Suprapubic skin (tissue), 4 donors: ENCODE results near the gene RBFA. TPM values are rescaled to one million over a fixed set of nuclear protein-coding genes. Genes with fewer than 3 reads are reported as not detected.
"Not testable (repeated sequence)": the region's sequence is repeated elsewhere in the genome, so short reads cannot be mapped to it uniquely, and the experiment has no call there.

ENCODE experiments used
- DNase-seq, 2 donors: peaks; one replicate each; pipeline ENCODE4 v3.0.0-alpha.2; 2019; ENCODE audit warnings: low spot score in 2 of 2
- H3K27ac ChIP-seq: fragments of 200-600 bp; sonication (generic); one replicate; pipeline ENCODE4 v1.5.1; 2019
- H3K27me3 ChIP-seq: fragments of 200-600 bp; sonication (generic); one replicate; pipeline ENCODE4 v1.5.1; 2019
- H3K36me3 ChIP-seq: fragments of 200-600 bp; sonication (generic); one replicate; pipeline ENCODE4 v1.5.1; 2019
- H3K4me1 ChIP-seq: fragments of 200-600 bp; sonication (generic); one replicate; pipeline ENCODE4 v1.5.1; 2019
- H3K4me3 ChIP-seq: fragments of 200-600 bp; sonication (generic); one replicate; pipeline ENCODE4 v1.5.1; 2019; ENCODE audit warnings: mild to moderate bottlenecking
- H3K9me3 ChIP-seq: fragments of 200-600 bp; sonication (generic); one replicate; pipeline ENCODE4 v1.5.1; 2019
- EP300 ChIP-seq: sonication (generic); formaldehyde crosslinking; IDR thresholded peaks from one replicate; pipeline ENCODE4 v1.6.1; 2017; ENCODE audit warnings: antibody characterized with exemption
- POLR2A ChIP-seq, 2 donors: fragments of 450-650 bp; IDR thresholded peaks; one replicate each; pipeline ENCODE4 v1.6.1; 2017; ENCODE audit warnings: antibody characterized with exemption in 2 of 2, mild to moderate bottlenecking in 2 of 2, moderate library complexity in 2 of 2
- POLR2AphosphoS5 ChIP-seq, 3 donors: sonication (generic); formaldehyde crosslinking; IDR thresholded peaks; one replicate each; pipeline ENCODE4 v1.6.1; 2017; ENCODE audit warnings: antibody characterized with exemption in 3 of 3
- WGBS: methylation state at CpG from one replicate; pipeline ENCODE4 v1.1.5; 2018; 5-methylcytosine and 5-hydroxymethylcytosine counted together
- total RNA-seq, 4 donors: library from RNA; depleted of rRNA; stranded (reverse); fragments of >200 nt; gene quantifications; one replicate each; pipeline ENCODE4 v1.1.0, GENCODE V29; 2016
- TF ChIP-seq, protein P1 (sequence below), 2 donors: fragments of 200-600 bp in 1 of 2; fragments of 450-650 bp in 1 of 2; sonication (generic) in 1 of 2; IDR thresholded peaks; one replicate each; pipeline ENCODE4 v1.5.1; 2016 to 2019; ENCODE audit warnings: antibody characterized with exemption in 2 of 2, mild to moderate bottlenecking in 1 of 2, moderate library complexity in 1 of 2

Gene RBFA
- total RNA-seq, 4 donors from 2014 or later, result 40.5 to 66.1 (median 47.8) TPM

DNA sequence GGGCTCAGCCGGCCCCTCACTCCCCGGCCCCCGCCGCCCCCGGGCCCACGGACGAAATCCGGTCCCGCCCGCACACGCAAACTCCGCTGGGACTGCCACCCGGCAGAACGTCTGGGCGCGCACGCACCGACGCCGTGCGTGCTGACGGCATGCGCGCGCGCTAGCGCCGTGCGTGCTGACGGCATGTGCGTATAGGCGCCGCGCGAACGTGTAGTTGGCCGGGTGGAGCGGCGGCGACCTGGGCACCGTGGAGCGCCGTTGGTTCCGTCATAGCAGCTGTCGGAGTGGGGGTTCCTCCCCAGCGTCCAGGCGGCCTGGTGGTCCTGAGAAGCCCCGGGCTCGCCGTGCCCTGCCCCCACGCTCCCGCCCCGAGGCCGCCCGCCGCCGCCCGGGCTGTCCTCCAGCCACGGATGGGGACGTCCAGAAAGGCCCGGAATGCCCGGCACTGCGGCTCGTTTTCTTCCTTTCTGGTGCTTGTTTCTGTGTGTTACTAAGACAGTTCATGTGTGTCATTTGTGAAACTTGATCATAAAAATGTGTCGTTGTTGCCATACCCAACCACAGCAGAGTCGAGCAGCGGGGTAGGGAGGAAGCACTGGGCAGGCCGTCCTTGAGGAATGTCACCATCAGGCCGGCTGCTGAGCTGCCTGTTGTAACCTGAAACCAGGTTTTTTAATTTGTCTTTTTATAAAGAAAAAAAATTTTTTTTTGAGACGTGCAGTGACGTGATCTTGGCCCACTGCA, 45.6 kb upstream of the RBFA start, which contains the start of gene TXNL4A:
TXNL4A (minus strand) TSS at position 113 of the 744 bp plus-strand sequence. CDS start 171 bp downstream, outside the sequence.
- H3K9me3 ChIP-seq, result no peaks in the 10 kb centered on the region
- TF ChIP-seq POLR2AphosphoS5 (IDR thresholded peaks at IDR 0.05) (peak in 2 of 3 donors; percentile 71 to 81), POLR2A (IDR thresholded peaks at IDR 0.05) (peak; percentile 57 to 84)
- TF ChIP-seq, protein P1, sequence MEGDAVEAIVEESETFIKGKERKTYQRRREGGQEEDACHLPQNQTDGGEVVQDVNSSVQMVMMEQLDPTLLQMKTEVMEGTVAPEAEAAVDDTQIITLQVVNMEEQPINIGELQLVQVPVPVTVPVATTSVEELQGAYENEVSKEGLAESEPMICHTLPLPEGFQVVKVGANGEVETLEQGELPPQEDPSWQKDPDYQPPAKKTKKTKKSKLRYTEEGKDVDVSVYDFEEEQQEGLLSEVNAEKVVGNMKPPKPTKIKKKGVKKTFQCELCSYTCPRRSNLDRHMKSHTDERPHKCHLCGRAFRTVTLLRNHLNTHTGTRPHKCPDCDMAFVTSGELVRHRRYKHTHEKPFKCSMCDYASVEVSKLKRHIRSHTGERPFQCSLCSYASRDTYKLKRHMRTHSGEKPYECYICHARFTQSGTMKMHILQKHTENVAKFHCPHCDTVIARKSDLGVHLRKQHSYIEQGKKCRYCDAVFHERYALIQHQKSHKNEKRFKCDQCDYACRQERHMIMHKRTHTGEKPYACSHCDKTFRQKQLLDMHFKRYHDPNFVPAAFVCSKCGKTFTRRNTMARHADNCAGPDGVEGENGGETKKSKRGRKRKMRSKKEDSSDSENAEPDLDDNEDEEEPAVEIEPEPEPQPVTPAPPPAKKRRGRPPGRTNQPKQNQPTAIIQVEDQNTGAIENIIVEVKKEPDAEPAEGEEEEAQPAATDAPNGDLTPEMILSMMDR (IDR thresholded peaks at IDR 0.05), result no peak
- H3K36me3 ChIP-seq, result no peaks in the 10 kb centered on the region
- peak; percentile 87 to 90 for DNase-seq
- 2% methylated on average over 16 of the region's 71 CpGs for WGBS
- H3K27me3 ChIP-seq, result no peaks in the 10 kb centered on the region
- peak within 1 kb of the TSS; percentile 94 for H3K27ac ChIP-seq
- H3K4me1 ChIP-seq, result peaks cover 25% of the 10 kb centered on the region
- peak within 1 kb of the TSS; percentile 98 for H3K4me3 ChIP-seq

DNA sequence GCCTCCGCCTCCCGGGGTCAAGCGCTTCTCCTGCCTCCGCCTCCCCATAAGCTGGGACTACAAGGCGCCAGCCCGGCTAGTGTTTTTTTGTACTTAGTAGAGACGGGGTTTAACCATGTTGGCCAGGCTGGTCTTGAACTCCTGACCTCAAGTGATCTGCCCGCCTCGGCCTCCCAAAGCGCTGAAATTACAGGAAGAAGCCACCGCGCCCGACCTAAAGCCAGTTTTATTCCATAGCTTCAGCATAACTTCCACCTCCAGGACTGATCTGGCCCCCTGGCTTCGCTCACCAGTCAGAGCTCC, 45.1 kb upstream of the RBFA start:
- no peak for TF ChIP-seq POLR2A (IDR thresholded peaks at IDR 0.05)
- TF ChIP-seq EP300, result no peak
- no peak for TF ChIP-seq POLR2AphosphoS5 (IDR thresholded peaks at IDR 0.05)
- TF ChIP-seq, protein P1 (IDR thresholded peaks at IDR 0.05), result no peak
- H3K36me3 ChIP-seq, result no peaks in the 10 kb centered on the region
- H3K4me1 ChIP-seq, result peaks cover 25% of the 10 kb centered on the region
- H3K4me3 ChIP-seq, result peak overlapping the region; percentile 98
- WGBS, result 44% methylated on average over 14 of the region's 14 CpGs
- no peak for DNase-seq
- H3K27ac ChIP-seq, result peak overlapping the region; percentile 94
- no peaks in the 10 kb centered on the region for H3K27me3 ChIP-seq
- no peaks in the 10 kb centered on the region for H3K9me3 ChIP-seq

DNA sequence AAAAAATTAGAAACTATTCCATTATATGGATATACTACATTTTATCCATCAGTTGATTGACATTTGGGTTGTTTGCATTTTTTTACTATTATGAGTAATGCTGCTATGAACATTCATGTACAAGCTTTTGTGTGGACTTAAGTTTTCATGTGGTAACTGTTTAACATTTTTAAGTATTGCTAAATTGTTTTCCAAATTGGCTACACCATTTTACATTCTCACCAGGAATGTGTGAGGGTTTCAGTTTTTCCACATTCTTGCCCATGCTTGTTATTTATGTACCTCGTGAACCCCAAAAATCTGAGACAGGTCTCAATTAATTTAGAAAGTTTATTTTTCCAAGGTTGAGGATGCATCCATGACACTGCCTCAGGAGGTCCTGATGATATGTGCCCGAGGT, 42.7 kb upstream of the RBFA start:
- no peak overlapping the region for H3K4me3 ChIP-seq
- WGBS, result 69% methylated on average over 2 of the region's 2 CpGs
- H3K27me3 ChIP-seq, result no peaks in the 10 kb centered on the region
- no peak overlapping the region for H3K27ac ChIP-seq
- no peak for TF ChIP-seq POLR2AphosphoS5 (IDR thresholded peaks at IDR 0.05)
- TF ChIP-seq POLR2A (IDR thresholded peaks at IDR 0.05), result no peak
- TF ChIP-seq, protein P1 (IDR thresholded peaks at IDR 0.05), result no peak
- no peak for TF ChIP-seq EP300
- H3K4me1 ChIP-seq, result peaks cover 22% of the 10 kb centered on the region
- no peaks in the 10 kb centered on the region for H3K9me3 ChIP-seq
- no peaks in the 10 kb centered on the region for H3K36me3 ChIP-seq
- DNase-seq, result no peak

DNA sequence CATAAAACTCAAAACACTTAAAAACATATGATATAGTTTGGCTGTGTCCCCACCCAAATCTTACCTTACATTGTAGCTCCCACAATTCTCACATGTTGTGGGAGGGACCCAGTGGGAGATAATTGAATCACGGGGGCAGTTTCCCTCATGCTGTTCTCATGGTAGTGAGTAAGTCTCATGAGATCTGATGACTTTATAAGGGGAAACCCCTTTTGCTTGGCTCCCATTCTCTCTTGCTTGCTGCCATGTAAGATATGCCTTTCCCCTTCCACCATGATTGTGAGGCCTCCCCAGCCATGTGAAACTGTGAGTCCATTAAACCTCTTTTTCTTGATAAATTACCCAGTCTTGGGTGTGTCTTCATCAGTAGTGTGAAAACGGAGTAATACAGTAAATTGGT, 34.5 kb upstream of the RBFA start:
- not testable (repeated sequence) for H3K9me3 ChIP-seq, DNase-seq, H3K27ac ChIP-seq, H3K36me3 ChIP-seq, H3K4me3 ChIP-seq, H3K27me3 ChIP-seq, H3K4me1 ChIP-seq
- WGBS, result 79% methylated on average over 2 of the region's 2 CpGs

DNA sequence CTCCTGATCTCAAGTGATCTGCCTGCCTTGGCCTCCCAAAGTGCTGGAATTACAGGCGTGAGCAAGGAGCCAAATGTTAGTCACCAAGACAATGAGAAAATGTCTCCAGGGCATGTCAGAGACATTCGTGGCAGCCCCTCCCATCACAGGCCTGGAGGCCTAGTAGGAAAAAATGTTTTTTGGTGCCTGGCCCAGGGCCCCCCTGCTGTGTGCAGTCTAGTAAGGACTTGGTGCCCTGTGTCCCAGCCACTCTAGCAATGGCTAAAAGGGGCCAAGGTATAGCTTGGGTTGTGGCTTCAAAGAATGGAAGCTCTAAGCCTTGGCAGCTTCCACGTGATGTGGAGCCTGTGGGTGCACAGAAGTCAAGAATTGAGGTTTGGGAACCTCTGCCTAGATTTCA, 33.4 kb upstream of the RBFA start:
- no peak for DNase-seq
- no peak overlapping the region for H3K27ac ChIP-seq
- H3K4me3 ChIP-seq, result no peak overlapping the region
- no peaks in the 10 kb centered on the region for H3K4me1 ChIP-seq
- no peaks in the 10 kb centered on the region for H3K27me3 ChIP-seq
- 73% methylated on average over 3 of the region's 3 CpGs for WGBS
- peaks cover 9% of the 10 kb centered on the region for H3K9me3 ChIP-seq
- no peak for TF ChIP-seq EP300
- no peak for TF ChIP-seq POLR2AphosphoS5 (IDR thresholded peaks at IDR 0.05)
- no peak for TF ChIP-seq POLR2A (IDR thresholded peaks at IDR 0.05)
- TF ChIP-seq, protein P1 (IDR thresholded peaks at IDR 0.05), result no peak
- H3K36me3 ChIP-seq, result no peaks in the 10 kb centered on the region

DNA sequence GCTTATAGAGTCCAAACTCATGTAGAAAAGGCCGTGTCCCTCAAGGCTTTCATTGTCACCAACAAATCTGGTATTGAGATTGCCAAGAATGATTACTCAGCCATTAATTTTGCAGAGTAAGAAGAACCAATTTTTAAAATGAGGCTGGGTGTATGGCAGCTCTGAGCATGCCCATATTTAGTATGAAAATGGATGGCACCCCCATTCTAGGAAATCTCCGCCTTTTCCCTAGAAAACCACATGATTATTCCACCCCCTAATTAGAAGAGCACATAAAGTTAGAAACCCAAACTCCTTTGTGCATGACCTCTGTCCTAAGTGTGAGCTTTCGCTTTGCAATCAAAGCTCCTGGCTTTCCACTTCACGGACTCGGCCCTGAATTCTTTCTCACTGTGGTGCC, 31.8 kb upstream of the RBFA start:
- 92% methylated on average over 5 of the region's 5 CpGs for WGBS
- Histone ChIP-seq H3K4me1 (no peaks in the 10 kb centered on the region), H3K27me3 (no peaks in the 10 kb centered on the region), H3K36me3 (no peaks in the 10 kb centered on the region), H3K4me3 (no peak overlapping the region), H3K9me3 (peaks cover 9% of the 10 kb centered on the region), H3K27ac (no peak overlapping the region)
- TF ChIP-seq, protein P1 (IDR thresholded peaks at IDR 0.05), result no peak
- no peak for TF ChIP-seq POLR2AphosphoS5 (IDR thresholded peaks at IDR 0.05)
- no peak for TF ChIP-seq POLR2A (IDR thresholded peaks at IDR 0.05)
- no peak for DNase-seq
